DND-41 (cell line): ENCODE data around the gene TRERF1.

Source experiments
- CTCF ChIP-seq: IDR thresholded peaks from 2 replicates; pipeline ENCODE4 v1.5.1; 2012; ENCODE audit warnings: borderline replicate concordance, low read length, moderate library complexity, mild to moderate bottlenecking; ENCODE audit not compliant: poor library complexity, severe bottlenecking; ENCODE audit errors: extremely low read depth
- EZH2 ChIP-seq: IDR thresholded peaks from 3 replicates; pipeline ENCODE4 v1.6.1; 2012; ENCODE audit warnings: borderline replicate concordance, low read depth, mild to moderate bottlenecking, moderate library complexity, low read length, inconsistent platforms; ENCODE audit not compliant: severe bottlenecking

DNA sequence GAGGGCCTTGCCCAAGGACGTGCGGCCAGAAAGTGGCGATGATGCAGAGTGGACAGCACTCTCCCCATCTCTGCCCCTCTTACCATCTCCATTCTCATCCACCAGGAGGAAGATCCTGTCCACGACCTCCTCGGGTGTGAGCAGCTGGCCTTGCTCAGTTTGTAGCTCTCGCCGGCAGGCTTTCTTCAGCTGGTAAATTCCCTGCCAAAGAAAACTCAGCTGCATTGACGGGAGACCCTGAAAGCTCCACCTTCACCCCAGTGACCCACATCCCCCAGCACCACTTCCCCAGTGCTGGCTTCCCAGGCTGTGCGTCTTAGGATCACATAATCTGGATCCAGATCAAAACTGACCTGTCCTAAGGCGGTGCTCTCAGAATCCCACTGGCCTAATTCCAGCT lies 266.1 kb downstream of the TRERF1 start:
- TF ChIP-seq CTCF = no peak
- TF ChIP-seq EZH2 = no peak
